ENCODE data around the gene CLHC1. TPM values are rescaled to one million over a fixed set of nuclear protein-coding genes. Genes with fewer than 3 reads are reported as not detected.

The CLHC1 gene
- 18.7 TPM for total RNA-seq

GRCh38 chr2:55232084-55232862, at the start of gene CLHC1, which contains the start of gene RPS27A:
Gene CLHC1, minus strand, starts transcription at chr2:55232293. Its CDS starts 9,882 bp downstream, at chr2:55222411.
Gene RPS27A, plus strand, starts transcription at chr2:55232688. Its CDS starts 137 bp downstream, at chr2:55232825.

GRCh38 chr2:55268907-55269644, 37.0 kb upstream of the CLHC1 start, which contains the start of gene MTIF2:
Gene MTIF2, minus strand, starts transcription at chr2:55269231. Its CDS starts 5,373 bp downstream, at chr2:55263858.

Other genes with a start within 250 kb of the CLHC1 start
- gene RTN4, start 181.8 kb downstream of the CLHC1 start, total RNA-seq = 240 TPM
- gene RPS27A, start 395 bp upstream of the CLHC1 start, total RNA-seq = 979 TPM
- 22.0 TPM for gene MTIF2, start 36.9 kb upstream of the CLHC1 start, total RNA-seq
- gene CCDC88A, start 187.6 kb upstream of the CLHC1 start, total RNA-seq = 93.9 TPM

Measured in metanephros (tissue), 1 donor.